Choroid plexus epithelial cell (primary cell): ENCODE results near the gene CTNNAL1.

Source experiments
- DNase-seq: peaks from one replicate; pipeline ENCODE4 v3.0.0-alpha.2; 2010; ENCODE audit warnings: low read depth
- H3K4me3 ChIP-seq: 2 replicates; pipeline ENCODE4 v1.5.1; 2011; ENCODE audit warnings: low read depth, mild to moderate bottlenecking, control low read depth, low read length, moderate library complexity
- TF ChIP-seq, protein P1 (sequence below): conservative IDR thresholded peaks from 2 replicates; pipeline ENCODE4 v1.5.1; 2011; ENCODE audit warnings: low read depth, mild to moderate bottlenecking, control low read depth, inconsistent platforms, low read length, moderate library complexity

The CTNNAL1 gene

DNA sequence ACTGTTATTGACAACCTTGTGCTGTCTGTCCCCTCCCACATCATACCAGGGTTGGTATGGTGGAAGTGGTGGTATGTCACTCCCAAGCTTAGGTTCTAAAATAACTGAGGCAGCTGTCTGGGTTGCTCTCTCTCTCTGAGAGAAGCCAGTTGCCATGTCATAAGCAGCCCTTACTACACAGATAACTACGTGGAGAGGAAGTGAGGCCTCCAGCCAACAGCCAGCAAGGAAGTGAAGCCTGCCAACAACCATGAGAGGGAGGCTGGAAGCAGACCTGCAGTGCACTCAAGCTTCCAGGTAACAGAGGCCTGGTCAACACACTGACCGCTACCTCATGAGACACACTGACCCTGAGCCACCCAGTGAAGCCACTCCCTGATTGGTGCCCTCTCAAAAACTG is 18.6 kb downstream of the CTNNAL1 start:
- H3K4me3 ChIP-seq: no peak overlapping the region
- DNase-seq: peak; percentile 68
- TF ChIP-seq, protein P1, sequence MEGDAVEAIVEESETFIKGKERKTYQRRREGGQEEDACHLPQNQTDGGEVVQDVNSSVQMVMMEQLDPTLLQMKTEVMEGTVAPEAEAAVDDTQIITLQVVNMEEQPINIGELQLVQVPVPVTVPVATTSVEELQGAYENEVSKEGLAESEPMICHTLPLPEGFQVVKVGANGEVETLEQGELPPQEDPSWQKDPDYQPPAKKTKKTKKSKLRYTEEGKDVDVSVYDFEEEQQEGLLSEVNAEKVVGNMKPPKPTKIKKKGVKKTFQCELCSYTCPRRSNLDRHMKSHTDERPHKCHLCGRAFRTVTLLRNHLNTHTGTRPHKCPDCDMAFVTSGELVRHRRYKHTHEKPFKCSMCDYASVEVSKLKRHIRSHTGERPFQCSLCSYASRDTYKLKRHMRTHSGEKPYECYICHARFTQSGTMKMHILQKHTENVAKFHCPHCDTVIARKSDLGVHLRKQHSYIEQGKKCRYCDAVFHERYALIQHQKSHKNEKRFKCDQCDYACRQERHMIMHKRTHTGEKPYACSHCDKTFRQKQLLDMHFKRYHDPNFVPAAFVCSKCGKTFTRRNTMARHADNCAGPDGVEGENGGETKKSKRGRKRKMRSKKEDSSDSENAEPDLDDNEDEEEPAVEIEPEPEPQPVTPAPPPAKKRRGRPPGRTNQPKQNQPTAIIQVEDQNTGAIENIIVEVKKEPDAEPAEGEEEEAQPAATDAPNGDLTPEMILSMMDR: no peak

DNA sequence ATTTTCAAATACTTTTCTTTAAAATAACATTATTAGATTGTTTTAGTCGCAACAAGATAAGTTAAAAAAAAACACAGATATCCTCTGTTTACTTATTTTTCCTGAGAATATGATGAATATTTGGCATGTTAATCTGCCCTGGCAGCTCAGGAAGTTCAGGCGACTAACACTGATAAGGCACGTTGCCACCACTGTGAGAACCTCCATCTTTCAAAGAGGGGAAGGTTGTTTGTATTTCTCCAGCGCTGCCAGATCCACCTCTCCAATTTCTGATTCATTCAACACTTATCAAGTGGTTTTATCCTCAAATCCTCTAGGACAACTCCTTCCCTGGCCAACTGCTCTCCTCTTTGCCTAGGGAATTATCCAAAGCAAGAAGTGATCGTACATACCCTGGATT is 21.8 kb downstream of the CTNNAL1 start:
- H3K4me3 ChIP-seq: no peak overlapping the region
- TF ChIP-seq, protein P1: no peak
- no peak for DNase-seq

DNA sequence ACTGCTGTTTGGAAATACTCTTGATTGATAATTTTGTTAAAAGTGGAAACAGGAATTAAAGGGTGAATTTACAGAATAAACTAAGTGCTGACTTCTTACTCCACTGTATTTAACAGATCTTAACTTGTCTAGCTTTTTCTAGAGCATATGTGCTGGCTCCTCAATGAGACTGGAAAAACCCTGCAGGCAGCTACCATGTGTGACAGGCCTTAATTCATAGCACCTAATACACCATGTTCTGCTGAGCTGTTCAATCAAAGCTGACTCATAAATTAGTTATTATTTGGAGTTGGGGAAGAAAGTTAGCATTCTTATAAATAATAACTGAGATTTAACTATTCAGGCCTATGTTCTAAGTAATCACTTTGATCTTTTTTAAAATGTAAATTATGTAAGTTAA is 29.4 kb downstream of the CTNNAL1 start:
- DNase-seq: no peak
- no peak overlapping the region for H3K4me3 ChIP-seq
- TF ChIP-seq, protein P1: no peak

DNA sequence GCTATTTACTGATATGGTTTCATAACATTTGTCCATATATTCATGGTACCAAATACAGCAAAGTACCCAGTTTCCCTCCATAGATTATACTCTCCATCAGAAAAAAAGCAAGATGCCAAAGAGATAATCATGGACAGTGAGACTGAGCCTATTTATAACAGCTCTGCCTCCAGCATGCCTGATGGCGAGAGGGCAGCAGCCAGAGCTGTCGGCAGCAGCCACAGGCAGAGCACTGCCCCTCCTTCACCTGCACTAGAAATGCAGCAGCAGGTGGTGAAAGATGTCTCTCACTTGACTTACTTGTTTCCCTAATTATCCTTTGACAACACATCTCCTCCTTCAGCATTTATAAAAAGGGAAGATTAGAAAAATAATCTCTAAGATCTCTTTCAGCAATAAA is 32.4 kb downstream of the CTNNAL1 start:
- no peak overlapping the region for H3K4me3 ChIP-seq
- TF ChIP-seq, protein P1: no peak
- DNase-seq: no peak

DNA sequence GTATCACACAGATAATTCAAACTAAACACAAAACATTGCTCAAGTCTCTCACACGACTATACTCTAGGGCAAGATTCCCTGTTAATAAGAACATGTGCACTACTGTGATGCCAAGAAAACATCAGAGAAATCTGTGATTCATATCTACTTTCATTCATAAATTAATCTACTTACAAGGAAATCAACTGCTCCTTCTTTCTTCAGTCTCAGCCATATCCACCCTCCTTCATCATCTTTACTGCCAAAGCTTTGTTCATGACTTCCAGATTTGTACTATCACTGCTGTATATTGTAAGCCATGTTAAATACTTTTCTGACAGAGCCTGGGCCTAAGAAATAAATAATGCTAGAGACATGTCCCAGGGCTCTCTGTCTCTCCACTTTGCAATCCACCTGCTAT is 35.1 kb downstream of the CTNNAL1 start:
- TF ChIP-seq, protein P1: no peak
- no peak overlapping the region for H3K4me3 ChIP-seq
- DNase-seq: no peak

DNA sequence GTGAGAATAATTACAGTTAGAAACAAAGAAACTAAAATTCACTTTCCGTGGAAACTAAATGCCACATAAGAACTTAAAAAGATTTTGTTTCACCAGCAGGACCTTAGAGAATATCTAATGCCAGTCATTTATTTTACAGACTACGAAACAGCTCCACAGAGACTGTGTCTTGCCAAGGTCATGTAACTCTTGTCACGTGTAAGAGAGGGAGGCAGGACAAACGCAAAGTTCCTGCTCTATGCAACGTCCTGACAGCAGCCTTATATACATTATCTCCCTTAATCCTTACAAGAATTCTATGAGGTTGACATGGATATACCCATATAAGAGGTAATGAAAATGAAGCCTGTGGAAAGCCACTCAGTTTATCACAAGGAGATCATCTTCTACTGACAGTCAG is 39.4 kb downstream of the CTNNAL1 start:
- TF ChIP-seq, protein P1: no peak
- H3K4me3 ChIP-seq: no peak overlapping the region
- peak; percentile 31 for DNase-seq

DNA sequence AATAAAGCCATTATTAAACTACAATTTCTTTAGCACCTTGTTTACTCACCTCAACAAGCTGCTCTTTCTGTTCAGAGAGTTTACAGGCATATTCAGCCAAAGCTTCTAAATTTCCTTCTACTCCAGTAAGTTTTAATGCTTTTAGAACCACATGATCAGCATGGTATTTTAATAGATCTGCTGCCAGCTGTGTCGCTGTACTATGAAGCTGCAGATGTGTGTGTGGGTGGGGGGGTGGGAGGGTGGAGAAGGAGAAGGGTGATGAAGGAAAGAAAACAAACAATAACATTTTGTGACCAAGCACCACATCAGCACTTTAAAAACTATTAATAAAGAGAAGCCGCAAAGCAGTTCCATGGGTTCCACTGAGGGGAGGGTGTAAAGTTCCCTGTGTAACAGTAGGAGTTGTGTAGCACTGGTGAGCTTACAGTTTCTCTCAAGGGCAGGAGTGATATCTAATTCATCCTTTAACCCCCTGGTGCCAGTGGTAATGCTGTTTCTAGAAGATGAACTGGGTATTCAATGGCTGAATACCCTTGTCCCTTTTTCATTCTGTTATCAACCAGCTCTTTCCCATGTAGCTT is 40.6 kb downstream of the CTNNAL1 start:
- DNase-seq: peak; percentile 72
- no peak overlapping the region for H3K4me3 ChIP-seq
- TF ChIP-seq, protein P1: no peak
